Adrenal gland (tissue), 12 donors: ENCODE data around the gene SUN5. TPM values are rescaled to one million over a fixed set of nuclear protein-coding genes. Genes with fewer than 3 reads are reported as not detected.

ENCODE experiments used
- DNase-seq, 7 donors: peaks; one replicate each; pipeline ENCODE4 v3.0.0-alpha.2; 2019 to 2020
- H3K27ac ChIP-seq, 5 donors: fragments of 200-600 bp; sonication (generic) in 4 of 5; 1 replicate in 3 of 5; 2 replicates in 2 of 5; pipeline versions ENCODE4 v1.5.1 to v1.8.0; 2016 to 2020; ENCODE audit warnings: mild to moderate bottlenecking in 1 of 5
- H3K27me3 ChIP-seq: fragments of 200-600 bp; 2 replicates; pipeline ENCODE4 v1.8.0; 2021
- H3K36me3 ChIP-seq, 2 donors: fragments of 200-600 bp; replicated peaks in 1 of 2; 1 replicate in 1 of 2; 2 replicates in 1 of 2; pipeline versions ENCODE4 v1.5.1 to v1.8.0; 2018 to 2022
- H3K4me1 ChIP-seq, 2 donors: fragments of 200-600 bp; replicated peaks in 1 of 2; 1 replicate in 1 of 2; 2 replicates in 1 of 2; pipeline versions ENCODE4 v1.5.1 to v1.8.0; 2018 to 2021
- H3K4me3 ChIP-seq, 4 donors: fragments of 200-600 bp; sonication (generic) in 3 of 4; one replicate each; pipeline ENCODE4 v1.5.1; 2016 to 2018
- H3K9me3 ChIP-seq, 3 donors: fragments of 200-600 bp; sonication (generic) in 1 of 3; replicated peaks in 1 of 3; 1 replicate in 2 of 3; 2 replicates in 1 of 3; pipeline versions ENCODE4 v1.5.1 to v1.8.0; 2016 to 2021
- CTCF ChIP-seq, 6 experiments: fragments of 450-650 bp in 4 of 6; fragments of 200-600 bp in 2 of 6; sonication (generic) in 1 of 6; IDR thresholded peaks; 1 replicate in 5 of 6; 2 replicates in 1 of 6; pipeline versions ENCODE4 v1.5.1 to v1.8.0; 2016 to 2021; ENCODE audit warnings: antibody characterized with exemption in 6 of 6, mild to moderate bottlenecking in 2 of 6, moderate library complexity in 1 of 6
- POLR2A ChIP-seq, 2 donors: fragments of 450-650 bp; IDR thresholded peaks; one replicate each; pipeline ENCODE4 v1.6.1; 2017; ENCODE audit warnings: antibody characterized with exemption in 2 of 2, mild to moderate bottlenecking in 2 of 2, moderate library complexity in 1 of 2
- WGBS, 4 donors: extraction: QIAGEN DNeasy Blood & Tissue Kit in 2 of 4; methylation state at CpG; one replicate each; pipeline versions ENCODE4 v1.1.5 to v1.1.7; 2013 to 2017; 5-methylcytosine and 5-hydroxymethylcytosine counted together
- intact Hi-C, 2 donors: fragments of 100-400 bp; cut with DNase I; formaldehyde crosslinking; loops; one replicate each; pipeline versions ENCODE4 v1.14.1 to v1.15.0; 2022 to 2023
- polyA plus RNA-seq, 3 donors: library from polyadenylated mRNA; stranded (reverse); fragments of 200-250 nt in 2 of 3; fragments of 350-450 nt in 1 of 3; fragmentation: Illumina TruSeq in 1 of 3; extraction: RNeasy Lipid Tissue Mini Kit (QIAGEN cat#74804) in 1 of 3; gene quantifications; one replicate each; pipeline ENCODE4 v1.2.3, GENCODE V29; 2013 to 2014
- total RNA-seq, 9 donors: library from RNA; depleted of rRNA in 4 of 9; stranded (reverse); fragments of >200 nt in 4 of 9; fragments of 120-200 nt in 1 of 9; fragmentation: NEBNext Ultra II Directional in 1 of 9; extraction: Animal tissue kit (Norgen Biotek cat#: 25700) in 1 of 9; gene quantifications; one replicate each; pipeline versions ENCODE4 v1.1.0 to v1.2.4, GENCODE V29; 2013 to 2023
- donor health status: healthy with polysubstance abuse.
- donor health status: Bipolar disorder and iron deficiency.
- donor health status: DM: yes; HTN: yes; CAD: no.
- donor health status: DM: no; HTN: no; CAD: no.
- donor health status: DM: no; HTN: no; CAD: no.
- donor health status: DM: yes; HTN: yes; CAD: no.

Gene SUN5
- total and polyA plus RNA-seq, 12 donors, result not detected

DNA sequence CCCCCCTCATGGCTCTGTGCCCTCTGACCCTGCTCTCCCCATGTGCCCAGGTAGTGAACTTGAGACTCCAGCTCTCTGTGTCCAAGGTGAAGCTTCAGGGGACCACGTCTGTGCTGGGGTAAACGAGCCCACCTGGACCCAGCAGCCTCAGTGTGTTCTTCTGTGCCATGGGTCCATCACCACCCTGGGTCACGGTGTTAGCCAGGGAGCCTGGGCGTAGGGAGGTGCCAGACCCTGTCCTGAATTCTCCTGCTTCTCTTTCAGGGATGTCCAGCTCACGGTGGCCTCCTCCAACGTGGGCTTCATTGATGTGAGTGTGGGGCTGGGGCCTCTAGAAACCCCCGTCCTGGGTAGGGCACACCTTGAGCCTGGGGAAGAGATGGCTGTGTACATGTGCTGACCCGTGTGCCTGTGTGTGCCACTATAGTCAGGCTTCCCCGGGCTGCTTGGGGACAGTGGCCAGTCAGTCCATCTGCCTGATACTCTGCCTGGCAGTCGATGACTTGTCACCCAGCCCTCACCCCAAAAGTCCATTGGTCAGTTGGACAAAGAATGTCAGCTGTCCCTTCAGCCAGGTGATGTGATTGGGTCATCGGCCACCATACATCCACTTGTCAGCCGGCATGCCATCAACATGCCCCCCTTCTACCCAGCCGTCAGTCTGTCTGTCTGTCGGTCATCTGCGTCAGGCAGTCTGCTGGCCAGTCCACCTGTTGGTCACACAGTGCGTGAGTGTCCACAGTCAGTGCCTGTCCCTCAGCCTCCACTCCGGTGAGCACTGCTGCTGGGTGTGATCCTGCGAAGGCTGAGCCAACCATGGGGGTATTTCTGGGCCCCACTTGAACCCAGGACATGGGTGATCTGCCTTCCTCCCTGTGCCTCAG lies 16.3 kb upstream of the SUN5 start:
- H3K27ac ChIP-seq, result no peak overlapping the region
- DNase-seq, result no peak
- H3K9me3 ChIP-seq, result no peaks in the 10 kb centered on the region
- TF ChIP-seq POLR2A (IDR thresholded peaks at IDR 0.05), result no peak
- TF ChIP-seq CTCF (IDR thresholded peaks at IDR 0.05), result no peak
- no peak overlapping the region for H3K4me3 ChIP-seq
- no peaks in the 10 kb centered on the region for H3K4me1 ChIP-seq
- H3K36me3 ChIP-seq, result no peaks in the 10 kb centered on the region
- intact Hi-C loops, result no loop called here
- H3K27me3 ChIP-seq, result no peaks in the 10 kb centered on the region
- 80 to 93% (median 84%) methylated on average over 9 to 18 of the region's 18 CpGs for WGBS, 4 donors

- H3K4me1 ChIP-seq, result no peaks in the 10 kb centered on the region
- intact Hi-C loops, result no loop called here
- no peak overlapping the region for H3K27ac ChIP-seq
- no peak overlapping the region for H3K4me3 ChIP-seq
- 90 to 93% (median 91%) methylated on average over 18 to 23 of the region's 23 CpGs for whole genome bisulfite sequencing, 4 donors
- no peaks in the 10 kb centered on the region for H3K36me3 ChIP-seq
- no peaks in the 10 kb centered on the region for H3K9me3 ChIP-seq
- H3K27me3 ChIP-seq, result no peaks in the 10 kb centered on the region
- no peak for DNase-seq
- no peak for TF ChIP-seq CTCF (IDR thresholded peaks at IDR 0.05)
Measured at GRCh38 chr20:33019465-33020277, 15.4 kb upstream of the SUN5 start.

- intact Hi-C loops, result no loop called here
- H3K27me3 ChIP-seq, result peaks cover 4% of the 10 kb centered on the region
- 64 to 77% (median 73%) methylated on average over 10 to 14 of the region's 14 CpGs for WGBS, 4 donors
- no peaks in the 10 kb centered on the region for H3K36me3 ChIP-seq
- no peaks in the 10 kb centered on the region for H3K9me3 ChIP-seq
- H3K4me1 ChIP-seq, result no peaks in the 10 kb centered on the region
- DNase-seq, result no peak
- H3K27ac ChIP-seq, result no peak overlapping the region
- H3K4me3 ChIP-seq, result no peak overlapping the region
- TF ChIP-seq POLR2A (IDR thresholded peaks at IDR 0.05), result no peak
- no peak for TF ChIP-seq CTCF (IDR thresholded peaks at IDR 0.05)
Measured at GRCh38 chr20:33018169-33018931, 14.1 kb upstream of the SUN5 start.

GRCh38 chr20:33017542-33017941 lies 13.3 kb upstream of the SUN5 start:
- intact Hi-C loops, result no loop called here
- Histone ChIP-seq H3K27ac (no peak overlapping the region), H3K4me3 (no peak overlapping the region), H3K27me3 (peaks cover 7% of the 10 kb centered on the region), H3K4me1 (no peaks in the 10 kb centered on the region), H3K9me3 (no peaks in the 10 kb centered on the region), H3K36me3 (no peaks in the 10 kb centered on the region)
- DNase-seq, result no peak
- TF ChIP-seq CTCF (IDR thresholded peaks at IDR 0.05) (no peak), POLR2A (IDR thresholded peaks at IDR 0.05) (no peak)
- WGBS, 4 donors, result 67 to 82% (median 72%) methylated on average over 7 of the region's 7 CpGs
